Measurements from ENCODE around the gene KRTAP2-2. TPM values are rescaled to one million over a fixed set of nuclear protein-coding genes. Genes with fewer than 3 reads are reported as not detected.

Gene KRTAP2-2
- total and polyA plus RNA-seq, 2 of the 8 experiments (the other 6 are each of a cell fraction or from before 2014, with no cell fraction given): not detected

DNA sequence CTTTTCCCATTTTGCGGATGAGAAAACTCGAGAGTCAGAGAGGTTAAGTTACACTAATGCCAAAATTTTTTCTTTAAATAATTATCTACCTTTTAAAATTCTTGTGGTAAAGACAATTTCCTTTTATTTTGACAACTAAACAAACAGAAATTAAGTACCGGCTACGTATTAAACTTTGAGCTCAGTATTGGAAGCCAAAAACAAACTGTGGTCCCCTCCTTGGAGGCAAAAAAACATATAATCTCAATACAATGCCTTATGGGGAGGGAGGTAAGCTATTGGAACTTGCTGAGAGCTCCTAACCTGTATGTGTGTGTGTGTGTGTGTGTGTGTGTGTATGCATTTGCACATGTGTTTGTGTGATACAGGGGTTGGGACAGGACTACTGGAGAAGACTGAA is 8.4 kb upstream of the KRTAP2-2 start (continued):
- no peak for TF ChIP-seq YY1 (IDR thresholded peaks at IDR 0.05; ENCODE audit: low read depth, low read length)
- TF ChIP-seq USF2 (IDR thresholded peaks at IDR 0.05; ENCODE audit: low read length): no peak

Measured in H1 (cell line).